LNCAP (cell line): ENCODE data around the gene KAZN.

ENCODE experiments used
- CTCF ChIP-seq: fragments of 450-650 bp; IDR thresholded peaks from 2 replicates; pipeline ENCODE4 v1.5.1; 2017; ENCODE audit warnings: mild to moderate bottlenecking

Gene KAZN

GRCh38 chr1:14659913-14660312, 61.4 kb downstream of the KAZN start:
- TF ChIP-seq CTCF: no peak

GRCh38 chr1:14660801-14661200, 62.3 kb downstream of the KAZN start:
- no peak for TF ChIP-seq CTCF

- TF ChIP-seq CTCF: no peak
Measured at GRCh38 chr1:14661222-14661621, 62.7 kb downstream of the KAZN start.

- TF ChIP-seq CTCF: no peak
Measured at GRCh38 chr1:14662116-14662515, 63.6 kb downstream of the KAZN start.

GRCh38 chr1:14663773-14664172, 65.3 kb downstream of the KAZN start:
- TF ChIP-seq CTCF: no peak

- no peak for TF ChIP-seq CTCF
Measured at GRCh38 chr1:14666373-14666772, 67.9 kb downstream of the KAZN start.

GRCh38 chr1:14666962-14667650, 68.6 kb downstream of the KAZN start:
- no peak for TF ChIP-seq CTCF

GRCh38 chr1:14667651-14667984, 69.1 kb downstream of the KAZN start:
- TF ChIP-seq CTCF: no peak
